A204.1 (cell line): Measurements from ENCODE around the gene SSPN.

Experiments used
- FAIRE-seq: peaks from 2 replicates; lab custom pipeline; 2012; peaks lifted over from hg19 to GRCh38; lab: Jason Lieb, UNC

SSPN gene, protein sequence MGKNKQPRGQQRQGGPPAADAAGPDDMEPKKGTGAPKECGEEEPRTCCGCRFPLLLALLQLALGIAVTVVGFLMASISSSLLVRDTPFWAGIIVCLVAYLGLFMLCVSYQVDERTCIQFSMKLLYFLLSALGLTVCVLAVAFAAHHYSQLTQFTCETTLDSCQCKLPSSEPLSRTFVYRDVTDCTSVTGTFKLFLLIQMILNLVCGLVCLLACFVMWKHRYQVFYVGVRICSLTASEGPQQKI

DNA sequence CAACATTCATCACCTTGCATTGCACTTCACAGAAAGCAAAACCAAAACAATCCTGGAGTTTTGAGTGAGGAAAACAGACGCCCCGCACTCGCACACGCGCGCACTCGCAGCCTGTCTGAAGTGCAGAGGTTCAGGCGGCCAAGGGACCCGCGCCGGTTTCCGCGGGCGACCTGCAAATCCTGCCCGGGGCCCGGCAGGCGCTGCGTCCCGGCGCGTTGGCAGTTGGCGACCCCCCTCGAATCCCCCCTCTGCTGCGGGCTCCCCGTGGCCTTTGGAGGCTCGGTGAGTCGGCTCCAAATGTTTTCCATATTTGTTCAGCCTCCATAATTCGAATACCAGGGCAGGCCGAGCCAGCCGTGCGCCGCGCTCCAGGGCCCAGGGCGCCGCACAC is at the start of gene SSPN:
Gene SSPN (plus strand): TSS at position 324 of the 391 bp plus-strand sequence. CDS start 100 bp downstream, outside the sequence.
- FAIRE-seq = no peak

DNA sequence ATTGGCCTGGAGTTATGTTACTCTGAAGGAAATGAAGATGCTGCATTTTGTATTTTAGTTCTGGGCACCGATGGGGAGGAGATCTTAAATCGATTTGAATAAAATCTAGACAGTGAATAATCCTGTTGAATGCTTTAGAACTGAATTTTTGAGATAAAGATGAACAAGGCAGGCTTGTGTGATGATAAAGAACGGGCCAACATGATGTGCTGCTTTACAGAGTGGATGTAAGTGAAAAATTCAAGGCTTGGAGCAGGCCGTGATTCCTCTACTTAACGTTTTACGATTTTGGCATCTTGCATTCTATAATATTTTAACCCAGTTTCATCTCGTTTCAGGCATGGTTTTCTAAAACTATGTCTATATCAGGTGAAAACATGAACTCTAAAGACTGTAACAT is 47.1 kb upstream of the SSPN start:
- FAIRE-seq = no peak

DNA sequence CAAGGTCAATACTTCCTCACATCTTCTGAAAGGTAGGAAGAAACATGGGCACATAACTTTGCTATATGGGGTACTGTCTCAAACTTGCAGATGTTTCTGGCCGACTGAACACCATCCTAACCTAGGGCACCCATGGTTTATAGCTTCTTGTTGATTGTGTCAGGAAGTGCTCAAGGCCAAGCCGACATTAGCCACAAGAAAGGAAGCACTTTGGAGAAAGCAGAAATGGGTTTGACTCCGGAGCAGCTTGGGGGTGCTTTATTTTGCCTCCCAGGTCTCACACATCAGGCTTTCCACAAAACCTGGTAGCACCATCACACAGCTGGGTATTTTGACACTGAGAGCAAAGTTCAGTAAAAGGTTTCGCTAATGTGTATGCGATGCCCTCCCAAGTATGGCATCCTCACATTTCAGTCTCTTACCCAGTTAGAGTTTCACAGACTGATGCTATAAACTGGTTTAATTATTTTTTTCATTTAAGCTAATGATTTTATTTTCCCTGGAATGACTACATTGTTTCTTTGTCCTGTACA is 45.3 kb upstream of the SSPN start:
- FAIRE-seq = no peak

DNA sequence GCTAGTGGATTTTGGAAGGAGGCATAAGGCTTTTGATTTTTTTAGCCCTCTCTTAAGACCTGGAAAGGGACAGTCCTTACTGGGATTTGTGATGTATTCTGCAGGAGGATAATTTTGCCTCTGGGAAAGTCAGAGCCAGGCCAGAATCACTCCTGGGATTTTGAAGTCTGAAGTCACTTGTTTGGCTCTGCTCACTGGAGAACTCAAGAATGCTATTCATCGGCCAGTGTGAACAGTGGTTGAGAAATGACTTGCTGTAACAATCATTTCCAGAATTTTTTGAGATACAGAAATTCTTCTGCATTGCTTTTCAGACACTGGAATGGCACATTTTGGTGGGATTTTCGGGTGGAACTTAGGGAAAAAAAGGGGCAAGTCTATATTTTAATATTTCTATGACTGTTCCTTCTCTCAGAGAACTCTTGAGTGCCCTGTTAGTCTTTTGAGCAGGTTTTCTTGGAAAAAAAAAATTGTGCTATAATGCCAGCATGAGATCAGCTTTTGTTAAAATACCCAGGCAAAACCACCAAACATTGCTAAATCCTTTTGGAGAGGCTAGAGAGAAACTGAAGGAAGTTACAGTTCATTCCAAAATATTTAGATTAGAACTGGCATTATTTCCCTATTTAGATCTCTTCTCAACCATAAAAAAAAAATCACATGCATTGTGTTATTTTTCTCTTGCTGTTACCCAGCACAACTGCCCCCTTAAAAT is 44.5 kb upstream of the SSPN start:
- no peak for FAIRE-seq

DNA sequence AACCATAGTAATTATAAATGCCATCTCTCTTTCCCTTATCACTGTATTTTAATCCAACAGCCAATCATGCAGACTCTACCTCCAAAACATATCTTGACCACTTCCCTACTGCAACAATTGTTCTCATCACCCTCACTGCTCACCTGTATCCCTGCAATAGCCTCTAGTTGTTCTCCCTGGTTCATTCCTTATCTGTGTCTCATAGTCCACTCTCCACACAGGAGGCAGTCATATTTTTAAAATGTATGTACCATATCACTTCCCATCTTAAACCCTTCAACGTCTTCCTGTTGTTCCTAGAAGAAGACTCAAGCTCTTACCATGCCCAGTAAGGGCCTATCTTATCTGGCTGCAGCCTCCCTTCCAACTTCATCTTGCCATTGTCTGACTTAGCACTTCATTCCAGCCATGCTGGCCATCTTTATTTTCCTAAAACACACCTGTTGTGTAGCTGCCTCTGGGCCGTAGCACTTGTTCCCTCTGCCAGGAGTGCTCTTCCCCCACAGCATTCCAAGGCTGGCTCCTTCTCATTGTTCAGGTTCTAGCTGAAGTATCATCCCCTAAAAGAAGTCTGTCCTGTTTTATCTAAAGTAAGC is 42.8 kb upstream of the SSPN start:
- no peak for FAIRE-seq

- no peak for FAIRE-seq
Observed at GRCh38 chr12:26153421-26154154, 41.8 kb upstream of the SSPN start.

DNA sequence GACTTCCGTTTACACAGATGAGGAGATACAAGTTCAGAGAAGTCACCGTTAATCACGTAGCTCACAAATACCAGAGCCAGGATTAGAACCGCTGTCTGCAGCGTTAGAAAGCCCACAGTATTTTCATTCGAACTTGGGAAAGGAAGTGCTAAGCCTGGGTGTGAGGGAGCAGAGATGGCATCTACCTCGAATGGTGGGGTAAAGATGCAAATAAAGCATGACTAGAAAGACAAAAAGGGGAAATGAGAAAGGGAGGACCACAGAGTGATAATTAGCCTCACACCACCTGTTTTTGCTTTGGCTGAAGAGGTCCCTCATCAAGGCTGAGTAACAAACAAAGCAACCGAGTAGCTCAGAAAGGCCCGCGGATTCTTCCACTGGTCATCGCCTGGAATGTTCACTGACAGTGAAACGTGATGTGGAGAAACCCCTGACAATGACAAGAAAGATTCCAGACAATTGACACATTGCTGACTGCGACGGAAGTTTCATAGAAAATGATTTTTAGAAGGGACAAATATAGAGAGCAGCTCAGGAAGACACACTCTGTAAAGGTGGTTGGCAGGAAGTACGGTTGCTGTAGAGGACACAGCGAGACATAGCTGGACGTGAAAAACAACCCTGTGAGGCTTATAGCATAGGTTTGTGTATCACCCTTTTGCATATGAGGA is 39.0 kb upstream of the SSPN start:
- FAIRE-seq = no peak

DNA sequence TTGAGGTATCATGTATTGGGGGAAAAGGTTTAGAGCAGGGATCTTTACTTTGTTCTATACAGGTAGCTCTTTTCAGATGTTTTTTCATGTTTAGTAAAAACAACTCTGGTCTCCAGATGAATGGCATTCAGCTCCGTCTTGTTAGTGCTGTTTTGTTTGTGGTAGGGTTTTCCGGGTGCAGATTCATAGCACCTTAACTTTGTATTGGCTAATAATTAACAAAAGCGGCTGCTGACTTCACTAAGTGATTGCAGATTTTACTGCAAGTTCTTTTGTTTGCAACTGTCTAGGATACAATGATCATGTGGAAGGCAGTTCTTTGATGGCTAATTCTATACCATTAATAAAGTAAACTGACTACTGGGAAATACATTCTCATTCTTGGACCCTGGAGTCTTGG is 38.4 kb upstream of the SSPN start:
- FAIRE-seq = no peak

DNA sequence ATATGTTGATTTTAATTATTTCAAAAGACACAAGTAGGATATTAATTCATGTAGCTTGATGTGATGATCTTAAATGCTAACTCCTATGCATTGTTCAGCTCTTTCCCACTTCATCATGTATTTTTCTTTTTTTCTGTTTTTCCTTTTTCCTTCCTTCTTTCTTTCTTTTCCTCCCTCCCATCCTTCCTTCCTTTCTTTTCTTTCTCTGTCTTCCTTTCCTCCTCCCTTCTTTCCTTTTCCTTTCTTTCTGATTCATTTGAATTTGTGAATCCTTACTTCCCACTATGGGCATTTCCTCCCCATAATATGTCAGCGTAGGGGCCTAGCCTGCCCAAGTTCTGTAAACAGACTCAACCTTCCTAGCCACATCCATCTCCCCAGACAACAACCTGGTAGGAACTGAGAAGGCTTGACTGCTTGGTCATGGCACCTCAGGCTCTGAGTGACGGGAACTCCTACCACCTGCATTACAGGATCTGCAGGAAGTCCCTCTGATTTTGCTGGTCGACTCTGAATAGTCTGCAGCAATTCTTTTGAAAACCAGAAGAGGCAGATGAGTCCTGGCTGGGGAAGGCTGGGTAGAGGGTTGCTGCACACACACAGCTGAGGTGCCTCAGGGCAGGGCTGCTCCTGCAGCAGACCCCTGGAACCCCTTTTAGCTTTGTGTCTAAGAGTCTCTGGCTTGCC is 37.2 kb upstream of the SSPN start:
- no peak for FAIRE-seq

- no peak for FAIRE-seq
Observed at GRCh38 chr12:26162174-26162573, 33.2 kb upstream of the SSPN start.

DNA sequence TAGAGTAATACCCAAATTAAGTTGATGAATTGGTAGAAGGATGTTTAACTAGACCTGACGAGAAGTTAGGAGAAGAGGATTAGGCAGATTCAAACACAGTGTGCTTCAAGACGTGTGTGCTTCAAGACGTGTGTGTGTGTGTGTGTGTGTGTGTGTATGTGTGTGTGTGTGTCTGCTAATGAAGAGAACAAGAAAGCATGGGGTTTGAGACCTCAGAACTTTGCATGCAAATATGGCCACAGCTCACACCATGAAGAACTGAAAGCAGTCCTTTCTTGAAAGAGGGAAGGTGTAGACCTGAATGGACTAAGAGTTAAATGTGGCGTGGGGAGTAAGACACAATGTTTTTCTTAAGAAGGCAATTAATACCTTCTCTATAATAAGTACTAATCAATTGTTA is 32.5 kb upstream of the SSPN start:
- no peak for FAIRE-seq

GRCh38 chr12:26164118-26164517 is 31.3 kb upstream of the SSPN start:
- no peak for FAIRE-seq

GRCh38 chr12:26172013-26172412 is 23.4 kb upstream of the SSPN start:
- FAIRE-seq = no peak

- FAIRE-seq = no peak
Observed at GRCh38 chr12:26172539-26172938, 22.8 kb upstream of the SSPN start.

DNA sequence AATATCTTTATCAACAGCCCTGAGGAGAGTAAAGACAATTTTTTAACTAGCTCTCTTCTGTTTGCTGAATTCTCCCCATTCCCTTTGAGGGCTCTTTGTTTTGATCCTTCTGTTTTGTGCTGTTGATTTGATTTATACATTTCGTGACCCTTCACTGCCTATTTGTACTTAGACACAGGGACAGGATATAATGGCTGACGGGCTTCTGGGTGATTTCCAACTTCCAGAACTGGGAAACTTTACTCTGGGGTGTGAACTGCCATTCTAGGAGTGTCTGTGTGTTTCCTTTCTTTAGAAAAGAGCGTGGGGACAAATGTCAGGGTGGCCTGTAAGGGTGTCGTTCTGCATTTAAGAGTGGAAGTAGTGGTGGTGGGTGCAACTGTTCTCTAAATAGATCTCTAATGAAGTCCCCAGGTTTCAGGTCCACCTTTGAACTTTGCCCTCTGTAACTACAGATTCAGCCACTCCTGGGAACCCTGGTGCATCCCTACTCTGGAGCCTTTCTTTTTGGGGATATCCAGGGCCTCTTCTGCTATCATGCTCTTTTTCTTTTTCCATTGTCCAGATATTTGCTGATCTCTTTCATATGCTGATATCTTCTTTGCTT is 22.3 kb upstream of the SSPN start:
- no peak for FAIRE-seq

GRCh38 chr12:26176725-26177124 is 18.6 kb upstream of the SSPN start:
- no peak for FAIRE-seq

DNA sequence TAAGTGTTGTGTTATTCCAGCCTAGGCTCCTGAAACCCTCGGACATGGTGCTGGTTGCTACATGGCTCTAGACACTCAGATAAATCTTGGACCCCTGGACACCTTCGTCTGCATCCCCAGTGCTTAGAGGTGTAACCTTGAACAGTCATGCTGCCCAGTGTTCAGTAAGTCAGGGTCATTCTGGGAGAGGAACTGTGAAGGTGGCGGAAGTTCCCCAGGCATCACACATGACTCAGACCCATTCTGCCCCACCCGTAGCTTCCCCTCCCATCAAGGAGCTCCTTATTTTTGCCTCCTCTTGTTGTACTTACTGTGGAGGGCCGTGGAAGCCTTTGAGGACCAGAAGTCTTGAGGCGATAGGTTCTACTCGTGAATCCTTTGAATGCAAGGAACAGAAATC is 18.1 kb upstream of the SSPN start:
- no peak for FAIRE-seq

DNA sequence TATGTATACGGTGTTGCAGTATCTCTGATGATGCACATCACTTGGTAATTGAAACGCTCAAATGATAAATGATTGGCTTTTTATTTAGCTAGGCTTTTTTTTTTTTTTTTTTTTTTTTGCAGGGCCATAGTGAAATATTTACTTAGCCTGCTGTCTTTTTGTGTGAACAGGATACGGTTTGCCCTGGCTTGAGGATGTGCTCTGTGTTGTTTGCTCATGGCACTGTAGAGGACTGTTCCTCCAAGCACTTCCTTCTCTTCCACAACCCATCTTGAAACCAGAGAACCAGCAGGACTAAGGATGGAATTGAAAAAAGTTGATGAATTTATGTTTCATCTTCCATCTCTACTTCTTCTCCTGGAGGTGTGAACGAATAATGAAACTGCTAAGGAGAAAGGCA is 15.5 kb upstream of the SSPN start:
- FAIRE-seq = no peak

- no peak for FAIRE-seq
Observed at GRCh38 chr12:26182377-26182776, 13.0 kb upstream of the SSPN start.

GRCh38 chr12:26185532-26186320 is 9.6 kb upstream of the SSPN start:
- FAIRE-seq = no peak
